Right lobe of liver (tissue), 6 donors: ENCODE data around the gene NIPAL1. TPM values are rescaled to one million over a fixed set of nuclear protein-coding genes. Genes with fewer than 3 reads are reported as not detected.
A peak's percentile ranks its signal among the peaks of the same experiment; 100 is the strongest.

Source experiments
- ATAC-seq, 4 donors: fragments of 200-7000 bp; cut with Tn5 transposase; one replicate each; pipeline ENCODE4 v1.9.1; 2020; ENCODE audit warnings: mild to moderate bottlenecking in 4 of 4, moderate library complexity in 4 of 4
- DNase-seq, 3 donors: peaks; one replicate each; pipeline ENCODE4 v3.0.0-alpha.2; 2020
- H3K27ac ChIP-seq, 3 donors: fragments of 200-600 bp; one replicate each; pipeline ENCODE4 v1.8.0; 2022
- H3K27me3 ChIP-seq, 2 donors: fragments of 200-600 bp; one replicate each; pipeline ENCODE4 v1.8.0; 2022
- H3K36me3 ChIP-seq, 4 donors: fragments of 200-600 bp; sonication (generic) in 1 of 4; one replicate each; pipeline versions ENCODE4 v1.5.1 to v1.8.0; 2017 to 2022; ENCODE audit warnings: control low read depth in 1 of 4
- H3K4me1 ChIP-seq, 4 donors: fragments of 200-600 bp; sonication (generic) in 1 of 4; one replicate each; pipeline versions ENCODE4 v1.5.1 to v1.8.0; 2017 to 2022; ENCODE audit warnings: control low read depth in 1 of 4
- H3K4me3 ChIP-seq, 3 donors: fragments of 200-600 bp; one replicate each; pipeline ENCODE4 v1.8.0; 2022
- H3K9me3 ChIP-seq, 4 donors: fragments of 200-600 bp; sonication (generic) in 1 of 4; one replicate each; pipeline versions ENCODE4 v1.5.1 to v1.8.0; 2017 to 2022; ENCODE audit warnings: control low read depth in 1 of 4
- POLR2A ChIP-seq: fragments of 450-650 bp; IDR thresholded peaks from one replicate; pipeline ENCODE4 v1.6.1; 2017; ENCODE audit warnings: antibody characterized with exemption, mild to moderate bottlenecking
- WGBS: methylation state at CpG from one replicate; pipeline ENCODE4 v1.1.6; 2018; ENCODE audit warnings: low coverage, low lambda C conversion rate; ENCODE audit not compliant: insufficient coverage; ENCODE audit errors: missing lambda C conversion rate; 5-methylcytosine and 5-hydroxymethylcytosine counted together
- intact Hi-C, 2 donors: fragments of 100-400 bp; cut with DNase I; formaldehyde crosslinking; loops; one replicate each; pipeline versions ENCODE4 v1.11.2 to v1.14.1; 2022
- total RNA-seq, 6 experiments: library from RNA; depleted of rRNA in 2 of 6; stranded (reverse); fragments of >200 nt in 2 of 6; fragmentation: NEBNext Ultra II Directional in 3 of 6; extraction: Animal tissue kit (Norgen Biotek cat#: 25700) in 3 of 6; gene quantifications; one replicate each; pipeline versions ENCODE4 v1.1.0 to v1.2.4, GENCODE V29; 2016 to 2023
- TF ChIP-seq, protein P1 (sequence below), 4 donors: fragments of 200-600 bp in 3 of 4; fragments of 450-650 bp in 1 of 4; IDR thresholded peaks; one replicate each; pipeline versions ENCODE4 v1.5.1 to v1.8.0; 2016 to 2022; ENCODE audit warnings: antibody characterized with exemption in 4 of 4, mild to moderate bottlenecking in 2 of 4
- donor health status: DM: no; HTN: yes; CAD: no.
- donor health status: DM: no; HTN: no; CAD: no.
- donor health status: DM: no; HTN: no; CAD: no.
- donor health status: DM: no; HTN: yes; CAD: no.
- donor health status: DM: no; HTN: yes; CAD: no.

The NIPAL1 gene
- total RNA-seq, 6 experiments from 2014 or later = 4.8 to 11.9 (median 7.6) TPM

DNA sequence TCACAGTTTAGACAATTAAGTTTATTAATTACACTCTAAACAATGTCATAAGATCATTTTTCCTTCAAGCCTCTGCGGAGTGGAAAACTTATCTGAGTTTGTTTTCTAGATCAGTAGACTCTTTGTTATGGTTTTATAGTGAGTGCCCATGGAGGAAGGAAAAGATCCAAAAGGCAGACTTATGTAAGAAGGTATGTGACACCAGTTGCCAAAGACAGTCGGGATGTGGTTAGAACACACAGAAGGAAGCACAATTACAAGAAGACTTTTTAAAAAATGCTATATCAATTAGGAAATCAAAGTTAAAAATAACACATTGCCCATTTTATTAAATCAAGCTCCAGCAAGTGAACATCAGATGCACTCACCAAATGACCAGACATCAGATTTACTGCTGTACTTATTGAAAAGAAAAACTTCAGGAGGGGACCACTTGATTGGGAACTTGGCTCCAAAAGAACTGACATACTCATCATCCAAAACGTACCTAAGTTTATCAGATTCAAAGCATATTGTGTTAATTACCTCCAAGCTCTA is 57.1 kb downstream of the NIPAL1 start:
- Histone ChIP-seq H3K27ac (no peak overlapping the region), H3K36me3 (no peaks in the 10 kb centered on the region), H3K27me3 (no peaks in the 10 kb centered on the region), H3K4me3 (no peak overlapping the region), H3K9me3 (no peaks in the 10 kb centered on the region), H3K4me1 (peaks cover 0 to 4% (median 0%) of the 10 kb centered on the region in 4 donors)
- TF ChIP-seq, protein P1, sequence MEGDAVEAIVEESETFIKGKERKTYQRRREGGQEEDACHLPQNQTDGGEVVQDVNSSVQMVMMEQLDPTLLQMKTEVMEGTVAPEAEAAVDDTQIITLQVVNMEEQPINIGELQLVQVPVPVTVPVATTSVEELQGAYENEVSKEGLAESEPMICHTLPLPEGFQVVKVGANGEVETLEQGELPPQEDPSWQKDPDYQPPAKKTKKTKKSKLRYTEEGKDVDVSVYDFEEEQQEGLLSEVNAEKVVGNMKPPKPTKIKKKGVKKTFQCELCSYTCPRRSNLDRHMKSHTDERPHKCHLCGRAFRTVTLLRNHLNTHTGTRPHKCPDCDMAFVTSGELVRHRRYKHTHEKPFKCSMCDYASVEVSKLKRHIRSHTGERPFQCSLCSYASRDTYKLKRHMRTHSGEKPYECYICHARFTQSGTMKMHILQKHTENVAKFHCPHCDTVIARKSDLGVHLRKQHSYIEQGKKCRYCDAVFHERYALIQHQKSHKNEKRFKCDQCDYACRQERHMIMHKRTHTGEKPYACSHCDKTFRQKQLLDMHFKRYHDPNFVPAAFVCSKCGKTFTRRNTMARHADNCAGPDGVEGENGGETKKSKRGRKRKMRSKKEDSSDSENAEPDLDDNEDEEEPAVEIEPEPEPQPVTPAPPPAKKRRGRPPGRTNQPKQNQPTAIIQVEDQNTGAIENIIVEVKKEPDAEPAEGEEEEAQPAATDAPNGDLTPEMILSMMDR (IDR thresholded peaks at IDR 0.05) = no peak
- TF ChIP-seq POLR2A = no peak
- 62% methylated on average over 3 of the region's 3 CpGs for WGBS
- intact Hi-C loops = no loop called here
- DNase-seq = no peak
- ATAC-seq = no peak

DNA sequence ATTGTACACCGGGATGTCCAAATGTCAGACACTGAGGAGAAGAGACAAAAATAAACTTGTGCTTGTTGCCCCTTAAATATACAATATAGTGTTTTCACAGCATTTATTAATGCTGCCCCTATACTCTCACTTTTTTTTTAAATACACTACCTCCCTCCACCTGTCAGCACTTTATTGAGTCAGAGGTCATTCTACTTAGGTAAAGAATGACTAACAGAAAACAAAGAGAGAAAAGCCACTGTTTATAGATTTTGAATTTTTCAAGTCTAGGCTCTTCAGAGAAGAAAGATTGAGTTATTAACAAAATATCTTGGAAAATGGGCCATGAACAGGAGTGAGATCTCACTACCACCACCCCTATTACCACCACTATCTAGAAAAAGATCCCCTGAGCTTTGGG is 58.1 kb downstream of the NIPAL1 start:
- peak in 1 of 4 donors; percentile 81 for ATAC-seq
- 70% methylated on average over 1 of the region's 1 CpG for WGBS

DNA sequence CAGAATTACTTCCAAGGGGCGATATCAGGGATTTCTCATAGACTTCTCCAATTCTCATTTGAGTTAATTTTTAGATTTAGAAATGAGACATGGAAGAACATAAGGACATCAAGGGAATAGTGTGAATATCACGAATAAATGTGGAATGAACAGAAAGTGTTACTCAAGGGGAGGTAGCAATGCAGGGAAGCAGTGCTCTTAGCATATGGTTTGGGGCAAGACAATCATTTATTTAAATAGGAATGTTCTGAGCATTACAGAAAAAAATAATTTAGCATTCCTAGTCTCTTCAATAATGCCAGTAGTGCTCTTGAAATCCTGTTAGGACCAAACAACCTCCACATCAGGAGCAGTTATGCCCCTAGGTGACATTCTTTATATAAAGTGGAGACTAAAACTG is 61.9 kb downstream of the NIPAL1 start:
- Histone ChIP-seq H3K4me3 (no peak overlapping the region), H3K27ac (no peak overlapping the region), H3K27me3 (no peaks in the 10 kb centered on the region), H3K4me1 (no peaks in the 10 kb centered on the region), H3K36me3 (no peaks in the 10 kb centered on the region), H3K9me3 (no peaks in the 10 kb centered on the region)
- DNase-seq (no peak), ATAC-seq (no peak)
- no peak for TF ChIP-seq POLR2A
- TF ChIP-seq, protein P1 (IDR thresholded peaks at IDR 0.05) = no peak
- WGBS = 86% methylated on average over 2 of the region's 2 CpGs
- intact Hi-C loops = no loop called here

More for the DNA sequence above, 58.1 kb downstream of the NIPAL1 start:
- H3K9me3 ChIP-seq = no peaks in the 10 kb centered on the region
- no peaks in the 10 kb centered on the region for H3K4me1 ChIP-seq
- no peak overlapping the region for H3K4me3 ChIP-seq
- no peaks in the 10 kb centered on the region for H3K27me3 ChIP-seq
- DNase-seq = no peak
- intact Hi-C loops = no loop called here
- no peaks in the 10 kb centered on the region for H3K36me3 ChIP-seq
- TF ChIP-seq POLR2A = no peak
- TF ChIP-seq, protein P1 (IDR thresholded peaks at IDR 0.05) = no peak
- no peak overlapping the region for H3K27ac ChIP-seq

DNA sequence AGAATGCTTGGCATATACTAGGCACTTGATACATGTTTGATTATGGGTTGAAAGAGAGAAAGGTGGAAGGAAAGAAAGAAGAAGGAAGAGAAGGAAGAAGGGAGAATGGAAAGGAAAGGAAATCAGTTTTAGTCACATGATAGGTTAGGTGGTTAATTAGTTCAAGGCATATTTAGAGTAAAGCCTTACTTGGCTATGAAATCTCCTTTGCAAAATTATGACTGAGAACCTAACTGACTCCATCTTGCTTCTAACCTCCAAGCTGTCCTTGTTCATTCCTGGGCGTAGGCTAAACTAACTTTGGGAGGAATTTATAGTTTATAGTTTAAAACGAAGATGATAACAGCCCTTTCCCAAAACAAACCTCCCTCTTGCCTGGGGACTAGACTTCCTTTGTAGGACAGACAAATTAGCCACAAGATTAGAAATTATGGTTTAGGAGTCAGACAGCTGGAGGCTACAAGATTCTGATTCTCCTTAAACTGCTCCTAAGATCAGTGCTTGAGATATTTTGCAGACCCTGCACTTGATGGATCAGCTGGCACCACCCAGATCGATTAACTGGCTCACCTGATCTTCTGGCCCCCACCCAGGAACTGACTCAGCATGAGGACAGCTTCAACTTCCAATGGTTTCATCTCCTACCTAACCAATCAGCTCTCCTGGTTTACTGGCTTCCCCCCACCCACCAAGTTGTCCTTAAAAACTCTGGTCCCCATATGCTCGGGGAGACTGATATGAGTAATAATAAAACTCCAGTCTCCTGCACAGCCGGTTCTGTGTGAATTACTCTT is 62.5 kb downstream of the NIPAL1 start:
- no peaks in the 10 kb centered on the region for H3K4me1 ChIP-seq
- no peak for DNase-seq
- no peaks in the 10 kb centered on the region for H3K27me3 ChIP-seq
- TF ChIP-seq, protein P1 (IDR thresholded peaks at IDR 0.05) = no peak
- no peak for TF ChIP-seq POLR2A
- intact Hi-C loops = no loop called here
- no peak overlapping the region for H3K4me3 ChIP-seq
- 60% methylated on average over 4 of the region's 5 CpGs for WGBS
- no peaks in the 10 kb centered on the region for H3K9me3 ChIP-seq
- ATAC-seq = no peak
- no peak overlapping the region for H3K27ac ChIP-seq
- no peaks in the 10 kb centered on the region for H3K36me3 ChIP-seq
